Activated CD4-positive, alpha-beta T cell treated with anti-CD3 and anti-CD28 coated beads, Interleukin-2, amount 10 ng/mL, durations not matched to agents 7 days and 5 days (primary cell): Measurements from ENCODE around the gene OR5H15. TPM values are rescaled to one million over a fixed set of nuclear protein-coding genes. Genes with fewer than 3 reads are reported as not detected.
"Not testable (repeated sequence)": the region's sequence is repeated elsewhere in the genome, so short reads cannot be mapped to it uniquely, and the experiment has no call there.

Experiments
- CTCF ChIA-PET: fragments of 350-600 bp; sonication (Branson Sonifier 250); formaldehyde crosslinking; loops from one replicate; lab custom pipeline; 2021; ENCODE audit warnings: antibody characterized with exemption; lab: Charles Lee
- POLR2A ChIA-PET: fragments of 350-600 bp; sonication (Branson Sonifier 250); formaldehyde crosslinking; loops from one replicate; lab custom pipeline; 2021; ENCODE audit warnings: antibody characterized with exemption; lab: Charles Lee
- DNase-seq: peaks from one replicate; pipeline ENCODE4 v3.0.0-alpha.2; 2020
- H3K27ac Mint-ChIP-seq: one replicate; pipeline ENCODE4 v1.8.0; 2021; ENCODE audit warnings: mild to moderate bottlenecking, moderate library complexity, mixed read lengths
- H3K27me3 Mint-ChIP-seq: one replicate; pipeline ENCODE4 v1.8.0; 2021; ENCODE audit warnings: mixed read lengths
- H3K36me3 Mint-ChIP-seq: one replicate; pipeline ENCODE4 v1.8.0; 2021; ENCODE audit warnings: low read depth, mixed read lengths
- H3K4me1 Mint-ChIP-seq: one replicate; pipeline ENCODE4 v1.8.0; 2021; ENCODE audit warnings: mixed read lengths
- H3K4me3 Mint-ChIP-seq: one replicate; pipeline ENCODE4 v1.8.0; 2021; ENCODE audit warnings: mild to moderate bottlenecking, moderate library complexity, mixed read lengths
- H3K9me3 Mint-ChIP-seq: one replicate; pipeline ENCODE4 v1.8.0; 2021; ENCODE audit warnings: mixed read lengths
- total RNA-seq, 2 experiments: library from RNA; stranded (reverse); gene quantifications; one replicate each; pipeline ENCODE4 v1.2.3, GENCODE V29; 2021

The OR5H15 gene
- total RNA-seq, 2 experiments from 2014 or later = not detected

DNA sequence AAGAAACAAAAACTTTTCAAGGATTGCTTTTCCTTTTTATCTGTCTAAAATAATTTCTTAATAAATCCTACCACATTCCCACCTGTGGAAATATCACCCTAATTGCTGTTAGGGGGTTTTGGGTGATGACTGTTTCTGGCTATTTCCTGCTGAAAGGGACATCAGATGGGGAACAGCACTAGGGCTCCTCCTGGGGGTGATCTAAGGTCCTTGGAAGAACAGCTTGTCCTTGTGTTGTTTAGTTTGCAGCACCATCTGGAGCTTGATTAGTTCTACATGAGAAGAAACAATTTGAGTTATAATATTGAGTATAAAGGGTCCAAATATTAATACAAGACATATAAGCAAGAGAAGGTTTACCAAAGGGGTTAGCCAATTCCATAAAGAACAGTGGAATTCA, 18.7 kb downstream of the OR5H15 start:
- no peak for DNase-seq
- H3K27ac Mint-ChIP-seq = no peak overlapping the region
- ChIA-PET CTCF (no interaction called here), POLR2A (no interaction called here)
- H3K4me3 Mint-ChIP-seq = no peak overlapping the region
- H3K9me3 Mint-ChIP-seq = no peaks in the 10 kb centered on the region
- no peaks in the 10 kb centered on the region for H3K27me3 Mint-ChIP-seq
- no peaks in the 10 kb centered on the region for H3K36me3 Mint-ChIP-seq
- H3K4me1 Mint-ChIP-seq = peaks cover 10% of the 10 kb centered on the region

DNA sequence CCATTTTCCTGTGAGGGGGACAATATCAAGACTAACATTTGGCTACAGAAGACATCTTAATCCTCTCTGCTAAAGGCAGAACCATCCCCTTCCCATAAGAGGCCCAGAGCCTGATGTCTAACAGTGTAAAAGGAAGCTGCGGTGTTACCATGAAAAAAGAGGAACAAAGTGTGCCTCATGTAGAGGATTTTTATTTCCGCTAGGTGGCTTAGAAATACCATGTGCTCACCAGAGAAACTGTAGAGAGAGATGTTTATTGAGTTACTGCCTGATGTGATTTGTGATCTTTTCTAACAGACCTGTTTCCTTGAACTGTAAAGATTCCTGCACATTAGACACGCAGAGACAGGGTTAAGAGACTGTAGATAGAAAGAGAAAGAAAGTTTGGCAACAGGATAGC, 22.0 kb downstream of the OR5H15 start:
- H3K27me3 Mint-ChIP-seq = peaks cover 4% of the 10 kb centered on the region
- ChIA-PET CTCF (no interaction called here), POLR2A (no interaction called here)
- H3K36me3 Mint-ChIP-seq = no peaks in the 10 kb centered on the region
- peaks cover 10% of the 10 kb centered on the region for H3K4me1 Mint-ChIP-seq
- H3K9me3 Mint-ChIP-seq = no peaks in the 10 kb centered on the region
- DNase-seq = peak; percentile 7
- H3K27ac Mint-ChIP-seq = no peak overlapping the region
- no peak overlapping the region for H3K4me3 Mint-ChIP-seq

DNA sequence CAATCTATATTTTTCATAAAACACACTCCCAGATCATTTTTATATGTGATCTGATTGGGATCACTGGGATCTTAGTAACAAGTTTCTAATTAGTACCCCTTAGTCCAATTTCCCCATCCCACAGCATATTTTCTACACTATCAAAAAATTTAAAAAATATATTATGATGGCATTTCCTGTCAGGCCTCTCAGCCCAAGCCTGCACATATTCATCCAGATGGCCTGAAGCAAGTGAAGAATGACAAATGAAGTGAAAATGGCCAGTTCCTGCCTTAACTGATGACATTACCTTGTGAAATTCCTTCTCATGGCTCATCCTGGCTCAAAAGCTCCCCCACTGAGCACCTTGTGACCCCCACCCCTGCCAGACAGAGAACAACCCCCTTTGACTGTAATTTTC, 24.4 kb downstream of the OR5H15 start:
- H3K4me3 Mint-ChIP-seq, DNase-seq, H3K36me3 Mint-ChIP-seq, H3K9me3 Mint-ChIP-seq, POLR2A ChIA-PET, H3K27ac Mint-ChIP-seq, H3K27me3 Mint-ChIP-seq: not testable (repeated sequence)
- CTCF ChIA-PET = interaction anchor here (0.6 kb wide), 1 partner anchor 1121 kb away, joined by 3 read pairs; no protein-coding TSS in a partner anchor
- H3K4me1 Mint-ChIP-seq = peaks cover 10% of the 10 kb centered on the region

- POLR2A ChIA-PET, DNase-seq, H3K4me3 Mint-ChIP-seq, H3K9me3 Mint-ChIP-seq, H3K27me3 Mint-ChIP-seq, H3K27ac Mint-ChIP-seq, H3K4me1 Mint-ChIP-seq, H3K36me3 Mint-ChIP-seq, CTCF ChIA-PET: not testable (repeated sequence)
These were observed 29.8 kb downstream of the OR5H15 start for GRCh38 chr3:98196293-98196692.

- POLR2A ChIA-PET = no interaction called here
- no peaks in the 10 kb centered on the region for H3K4me1 Mint-ChIP-seq
- DNase-seq = no peak
- H3K27ac Mint-ChIP-seq = no peak overlapping the region
- H3K36me3 Mint-ChIP-seq = no peaks in the 10 kb centered on the region
- CTCF ChIA-PET = no interaction called here
- H3K27me3 Mint-ChIP-seq = peaks cover 2% of the 10 kb centered on the region
- H3K9me3 Mint-ChIP-seq = no peaks in the 10 kb centered on the region
- no peak overlapping the region for H3K4me3 Mint-ChIP-seq
These were observed 32.5 kb downstream of the OR5H15 start for GRCh38 chr3:98199020-98199419.

DNA sequence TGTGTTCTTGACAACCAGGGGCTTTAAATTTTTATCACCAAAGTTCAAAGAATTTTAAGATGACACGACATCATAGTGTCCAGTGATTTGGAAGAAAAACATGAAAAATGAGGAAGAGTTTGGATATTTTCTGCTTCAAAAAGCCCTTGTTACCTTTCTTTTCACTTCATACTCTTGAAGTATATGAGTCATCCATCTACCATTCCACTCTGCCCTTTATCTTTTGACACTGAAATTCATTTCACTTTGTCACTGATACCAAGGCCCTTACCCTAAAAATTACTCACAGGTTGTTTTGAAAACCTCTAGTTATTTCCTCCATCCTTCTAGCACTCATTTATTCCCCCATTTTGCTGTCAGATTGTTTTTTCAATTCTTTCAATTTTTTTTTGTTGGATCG, 42.7 kb downstream of the OR5H15 start:
- Mint-ChIP-seq H3K27ac (no peak overlapping the region), H3K9me3 (no peaks in the 10 kb centered on the region), H3K27me3 (peaks cover 4% of the 10 kb centered on the region), H3K4me3 (no peak overlapping the region), H3K4me1 (no peaks in the 10 kb centered on the region), H3K36me3 (no peaks in the 10 kb centered on the region)
- no peak for DNase-seq
- POLR2A ChIA-PET = no interaction called here
- CTCF ChIA-PET = no interaction called here

- no peaks in the 10 kb centered on the region for H3K4me1 Mint-ChIP-seq
- no peaks in the 10 kb centered on the region for H3K36me3 Mint-ChIP-seq
- POLR2A ChIA-PET = no interaction called here
- H3K27me3 Mint-ChIP-seq = peaks cover 2% of the 10 kb centered on the region
- H3K27ac Mint-ChIP-seq = no peak overlapping the region
- H3K4me3 Mint-ChIP-seq = no peak overlapping the region
- DNase-seq = no peak
- no peaks in the 10 kb centered on the region for H3K9me3 Mint-ChIP-seq
- CTCF ChIA-PET = no interaction called here
These were observed 46.8 kb downstream of the OR5H15 start for GRCh38 chr3:98213276-98213675.

GRCh38 chr3:98215051-98215450, 48.6 kb downstream of the OR5H15 start:
- Mint-ChIP-seq H3K4me3 (no peak overlapping the region), H3K9me3 (no peaks in the 10 kb centered on the region), H3K27ac (no peak overlapping the region), H3K36me3 (no peaks in the 10 kb centered on the region), H3K27me3 (peaks cover 2% of the 10 kb centered on the region), H3K4me1 (no peaks in the 10 kb centered on the region)
- DNase-seq = no peak
- ChIA-PET CTCF (no interaction called here), POLR2A (no interaction called here)

Other genes starting within 250 kb of the OR5H15 start
- 10 to 100 TPM; 38.4 to 42.0 TPM for gene RIOX2, start 194.3 kb upstream of the OR5H15 start, total RNA-seq
- gene GABRR3, start 131.4 kb upstream of the OR5H15 start, total RNA-seq = not detected
- not detected for gene OR5AC2, start 79.5 kb upstream of the OR5H15 start, total RNA-seq
- gene OR5H1, start 36.0 kb upstream of the OR5H15 start, total RNA-seq = not detected
- not detected for gene OR5H14, start 19.2 kb upstream of the OR5H15 start, total RNA-seq
- gene OR5H6, start 97.5 kb downstream of the OR5H15 start, total RNA-seq = not detected
- gene OR5H2, start 115.8 kb downstream of the OR5H15 start, total RNA-seq = not detected
- gene OR5K4, start 187.2 kb downstream of the OR5H15 start, total RNA-seq = not detected
- not detected for gene OR5K3, start 224.0 kb downstream of the OR5H15 start, total RNA-seq